Esophagus squamous epithelium (tissue), 5 donors: ENCODE results near the gene PTOV1. TPM values are rescaled to one million over a fixed set of nuclear protein-coding genes. Genes with fewer than 3 reads are reported as not detected.
"Not testable (repeated sequence)": the region's sequence is repeated elsewhere in the genome, so short reads cannot be mapped to it uniquely, and the experiment has no call there.

ENCODE experiments used
- DNase-seq: peaks from one replicate; lab custom pipeline; 2025; lab: John Stamatoyannopoulos, UW
- H3K27ac ChIP-seq, 4 donors: fragments of 200-600 bp; sonication (generic); one replicate each; pipeline ENCODE4 v1.5.1; 2016 to 2019; ENCODE audit warnings: mild to moderate bottlenecking in 1 of 4
- H3K27me3 ChIP-seq, 4 donors: fragments of 200-600 bp; sonication (generic); 1 replicate in 3 of 4; 2 replicates in 1 of 4; pipeline versions ENCODE4 v1.5.1 to v1.6.0; 2017 to 2021; ENCODE audit warnings: antibody characterized with exemption in 1 of 4
- H3K36me3 ChIP-seq, 3 donors: fragments of 200-600 bp; sonication (generic); one replicate each; pipeline ENCODE4 v1.5.1; 2016 to 2019
- H3K4me1 ChIP-seq, 3 donors: fragments of 200-600 bp; sonication (generic); one replicate each; pipeline ENCODE4 v1.5.1; 2017 to 2019
- H3K4me3 ChIP-seq, 4 donors: fragments of 200-600 bp; sonication (generic); 1 replicate in 3 of 4; 2 replicates in 1 of 4; pipeline ENCODE4 v1.5.1; 2016 to 2019; ENCODE audit warnings: mild to moderate bottlenecking in 2 of 4, moderate library complexity in 1 of 4
- H3K9me3 ChIP-seq, 3 donors: fragments of 200-600 bp; sonication (generic); one replicate each; pipeline ENCODE4 v1.5.1; 2016 to 2019
- POLR2A ChIP-seq, 4 donors: fragments of 450-650 bp; IDR thresholded peaks; one replicate each; pipeline ENCODE4 v1.6.1; 2017; ENCODE audit warnings: antibody characterized with exemption in 4 of 4, mild to moderate bottlenecking in 4 of 4, moderate library complexity in 3 of 4
- WGBS, 2 donors: methylation state at CpG; one replicate each; pipeline ENCODE4 v1.1.5; 2018; 5-methylcytosine and 5-hydroxymethylcytosine counted together
- intact Hi-C: fragments of 100-400 bp; cut with DNase I; formaldehyde crosslinking; loops from one replicate; pipeline ENCODE4 v1.15.0; 2022
- total RNA-seq, 4 donors: library from RNA; depleted of rRNA; stranded (reverse); fragments of >200 nt; gene quantifications; one replicate each; pipeline ENCODE4 v1.1.0, GENCODE V29; 2016
- TF ChIP-seq, protein P1 (sequence below), 6 experiments: fragments of 450-650 bp in 4 of 6; fragments of 200-600 bp in 2 of 6; sonication (generic) in 2 of 6; IDR thresholded peaks; one replicate each; pipeline ENCODE4 v1.5.1; 2016 to 2019; ENCODE audit warnings: antibody characterized with exemption in 6 of 6, mild to moderate bottlenecking in 4 of 6, moderate library complexity in 4 of 6
- donor health status: DM: yes; HTN: yes; CAD: no.

The PTOV1 gene
- total RNA-seq, 4 donors from 2014 or later, result 31.3 to 57.0 (median 45.2) TPM

- intact Hi-C loops, result loop anchor here (10.0 kb wide), 1 partner anchor 57 kb away; the partner anchor contains the start of genes AKT1S1 and TBC1D17
- DNase-seq, result peak; percentile 42
- TF ChIP-seq POLR2A (IDR thresholded peaks at IDR 0.05), result peak in 3 of 4 donors; percentile 40 to 86 (median 59)
- TF ChIP-seq, protein P1, sequence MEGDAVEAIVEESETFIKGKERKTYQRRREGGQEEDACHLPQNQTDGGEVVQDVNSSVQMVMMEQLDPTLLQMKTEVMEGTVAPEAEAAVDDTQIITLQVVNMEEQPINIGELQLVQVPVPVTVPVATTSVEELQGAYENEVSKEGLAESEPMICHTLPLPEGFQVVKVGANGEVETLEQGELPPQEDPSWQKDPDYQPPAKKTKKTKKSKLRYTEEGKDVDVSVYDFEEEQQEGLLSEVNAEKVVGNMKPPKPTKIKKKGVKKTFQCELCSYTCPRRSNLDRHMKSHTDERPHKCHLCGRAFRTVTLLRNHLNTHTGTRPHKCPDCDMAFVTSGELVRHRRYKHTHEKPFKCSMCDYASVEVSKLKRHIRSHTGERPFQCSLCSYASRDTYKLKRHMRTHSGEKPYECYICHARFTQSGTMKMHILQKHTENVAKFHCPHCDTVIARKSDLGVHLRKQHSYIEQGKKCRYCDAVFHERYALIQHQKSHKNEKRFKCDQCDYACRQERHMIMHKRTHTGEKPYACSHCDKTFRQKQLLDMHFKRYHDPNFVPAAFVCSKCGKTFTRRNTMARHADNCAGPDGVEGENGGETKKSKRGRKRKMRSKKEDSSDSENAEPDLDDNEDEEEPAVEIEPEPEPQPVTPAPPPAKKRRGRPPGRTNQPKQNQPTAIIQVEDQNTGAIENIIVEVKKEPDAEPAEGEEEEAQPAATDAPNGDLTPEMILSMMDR (IDR thresholded peaks at IDR 0.05), result peak in 5 of 6 experiments; percentile 33 to 65 (median 55)
These were observed 32.9 kb upstream of the PTOV1 start, which contains the start of gene MED25 for GRCh38 chr19:49817964-49818648. MED25 (plus strand) TSS chr19:49818289; CDS start chr19:49818342, 53 bp downstream.

DNA sequence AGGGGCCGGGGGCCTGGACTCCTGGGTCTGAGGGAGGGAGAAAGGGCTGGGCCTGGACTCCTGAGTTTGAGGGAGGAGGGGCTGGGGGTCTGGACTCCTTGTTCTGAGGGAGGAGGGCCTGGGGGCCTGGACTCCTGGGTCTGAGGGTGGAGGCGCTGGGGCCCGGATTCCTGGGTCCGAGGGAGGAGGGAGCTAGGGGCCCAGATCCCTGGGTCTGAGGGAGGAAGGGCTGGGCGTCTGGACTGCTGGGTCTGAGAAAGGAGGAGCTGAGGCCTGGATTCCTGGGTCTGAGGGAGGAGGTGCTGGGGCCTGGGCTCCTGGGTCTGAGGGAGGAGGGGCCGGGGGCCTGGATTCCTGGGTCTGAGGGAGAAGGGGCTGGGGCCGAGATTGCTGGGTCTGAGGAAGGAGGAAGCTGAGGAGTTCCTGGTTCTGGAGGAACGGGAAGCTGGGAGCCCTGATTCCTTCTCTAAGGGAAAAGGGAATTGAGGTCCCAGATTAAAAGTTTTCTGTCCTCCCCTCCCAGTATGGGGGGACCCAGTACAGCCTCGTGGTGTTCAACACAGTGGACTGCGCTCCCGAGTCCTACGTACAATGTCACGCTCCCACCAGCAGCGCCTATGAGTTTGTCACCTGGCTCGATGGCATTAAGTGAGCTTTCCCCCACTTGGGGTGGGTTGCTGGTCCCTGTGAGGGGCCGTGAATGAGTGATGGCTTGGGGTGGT is 32.1 kb upstream of the PTOV1 start:
- intact Hi-C loops, result loop anchor here (10.0 kb wide), 1 partner anchor 56 kb away; the partner anchor contains the start of genes AKT1S1 and TBC1D17
- 12 to 43% methylated on average over 6 to 9 of the region's 16 CpGs for WGBS, 2 donors
- H3K4me3 ChIP-seq, result peak overlapping the region; percentile 63 to 84 (median 70)

More at GRCh38 chr19:49817964-49818648, 32.9 kb upstream of the PTOV1 start, which contains the start of gene MED25:
- 1% methylated on average over 14 to 17 of the region's 57 CpGs for WGBS, 2 donors
- H3K27me3 ChIP-seq, result no peaks in the 10 kb centered on the region
- H3K9me3 ChIP-seq, result no peaks in the 10 kb centered on the region
- H3K4me1 ChIP-seq, result peaks cover 10 to 46% (median 16%) of the 10 kb centered on the region in 3 donors
- H3K36me3 ChIP-seq, result peaks cover 0 to 31% (median 0%) of the 10 kb centered on the region in 3 donors
- peak within 1 kb of the TSS; percentile 63 to 84 (median 70) for H3K4me3 ChIP-seq
- H3K27ac ChIP-seq, result peak within 1 kb of the TSS; percentile 91 to 97 (median 94)

DNA sequence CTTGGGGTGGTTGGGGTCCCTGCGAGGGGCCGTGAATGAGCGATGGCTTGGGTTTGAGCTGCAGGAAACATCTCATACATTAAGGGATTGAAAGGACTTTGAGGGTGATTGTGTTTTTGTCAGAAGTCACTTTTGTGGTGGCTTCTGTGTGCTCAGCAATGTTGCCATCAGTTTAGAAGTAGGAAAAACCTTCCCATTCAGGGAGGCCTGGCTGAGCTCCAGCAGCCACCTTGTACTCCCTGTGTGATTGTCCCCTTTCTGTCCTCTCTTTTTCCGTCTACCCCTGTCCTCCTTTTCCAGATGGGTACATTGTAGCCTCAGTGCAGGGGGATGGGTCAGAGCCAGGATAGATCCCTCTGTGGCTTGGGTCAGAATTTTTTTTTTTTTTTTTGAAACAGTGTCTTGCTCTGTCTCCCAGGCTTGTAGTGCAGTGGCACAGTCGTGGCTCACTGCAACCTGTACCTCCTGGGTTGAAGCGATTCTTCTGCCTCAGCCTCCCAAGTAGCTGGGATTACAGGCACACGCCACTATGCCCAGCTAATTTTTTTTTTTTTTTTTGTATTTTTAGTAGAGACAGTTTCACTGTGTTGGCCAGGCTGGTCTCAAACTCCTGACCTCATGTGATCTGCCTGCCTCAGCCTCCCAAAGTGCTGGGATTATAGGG is 31.4 kb upstream of the PTOV1 start:
- H3K27ac ChIP-seq, result not testable (repeated sequence)

More for the DNA sequence above, 32.1 kb upstream of the PTOV1 start:
- Histone ChIP-seq H3K36me3 (peaks cover 0 to 38% (median 4%) of the 10 kb centered on the region in 3 donors), H3K9me3 (no peaks in the 10 kb centered on the region), H3K4me1 (peaks cover 10 to 44% (median 16%) of the 10 kb centered on the region in 3 donors), H3K27ac (peak overlapping the region; percentile 91 to 97 (median 94)), H3K27me3 (no peaks in the 10 kb centered on the region)
- no peak for DNase-seq
- TF ChIP-seq POLR2A (IDR thresholded peaks at IDR 0.05), result no peak
- TF ChIP-seq, protein P1 (IDR thresholded peaks at IDR 0.05), result no peak

GRCh38 chr19:49820125-49820524 is 30.8 kb upstream of the PTOV1 start:
- 78 to 86% methylated on average over 5 to 10 of the region's 10 CpGs for WGBS, 2 donors
- intact Hi-C loops, result no loop called here
- TF ChIP-seq POLR2A (IDR thresholded peaks at IDR 0.05), result no peak
- TF ChIP-seq, protein P1 (IDR thresholded peaks at IDR 0.05), result no peak
- no peak for DNase-seq
- no peaks in the 10 kb centered on the region for H3K27me3 ChIP-seq
- no peak overlapping the region for H3K4me3 ChIP-seq
- H3K9me3 ChIP-seq, result no peaks in the 10 kb centered on the region
- no peak overlapping the region for H3K27ac ChIP-seq
- H3K4me1 ChIP-seq, result peaks cover 7 to 37% (median 16%) of the 10 kb centered on the region in 3 donors
- H3K36me3 ChIP-seq, result peaks cover 0 to 49% (median 4%) of the 10 kb centered on the region in 3 donors

More for the DNA sequence above, 31.4 kb upstream of the PTOV1 start:
- H3K4me1 ChIP-seq, result peaks cover 7 to 37% (median 16%) of the 10 kb centered on the region in 3 donors
- H3K9me3 ChIP-seq, DNase-seq, H3K27me3 ChIP-seq: not testable (repeated sequence)
- WGBS, 2 donors, result 69 to 84% methylated on average over 7 of the region's 7 CpGs
- H3K4me3 ChIP-seq, result peak overlapping the region in 3 of 4 donors; percentile 63 to 84 (median 73)
- peaks cover 0 to 46% (median 4%) of the 10 kb centered on the region in 3 donors for H3K36me3 ChIP-seq
- intact Hi-C loops, result loop anchor here (10.0 kb wide), 1 partner anchor 55 kb away; the partner anchor contains the start of genes AKT1S1 and TBC1D17

- TF ChIP-seq, protein P1 (IDR thresholded peaks at IDR 0.05), result no peak
- no peak for TF ChIP-seq POLR2A (IDR thresholded peaks at IDR 0.05)
- intact Hi-C loops, result no loop called here
- 78 to 99% methylated on average over 12 of the region's 12 CpGs for WGBS, 2 donors
- H3K9me3 ChIP-seq, result no peaks in the 10 kb centered on the region
- peaks cover 0 to 78% (median 8%) of the 10 kb centered on the region in 3 donors for H3K36me3 ChIP-seq
- DNase-seq, result no peak
- H3K27ac ChIP-seq, result no peak overlapping the region
- H3K4me1 ChIP-seq, result peaks cover 7 to 21% (median 11%) of the 10 kb centered on the region in 3 donors
- H3K4me3 ChIP-seq, result no peak overlapping the region
- H3K27me3 ChIP-seq, result no peaks in the 10 kb centered on the region
These were observed 27.5 kb upstream of the PTOV1 start for GRCh38 chr19:49823472-49823871.
